Fibroblast of skin of left biceps (primary cell): Measurements from ENCODE around the gene SPO11.

Experiments used
- DNase-seq, 2 experiments: peaks; one replicate each; pipeline ENCODE4 v3.0.0-alpha.2; 2013; ENCODE audit warnings: low read depth in 2 of 2

The SPO11 gene, protein sequence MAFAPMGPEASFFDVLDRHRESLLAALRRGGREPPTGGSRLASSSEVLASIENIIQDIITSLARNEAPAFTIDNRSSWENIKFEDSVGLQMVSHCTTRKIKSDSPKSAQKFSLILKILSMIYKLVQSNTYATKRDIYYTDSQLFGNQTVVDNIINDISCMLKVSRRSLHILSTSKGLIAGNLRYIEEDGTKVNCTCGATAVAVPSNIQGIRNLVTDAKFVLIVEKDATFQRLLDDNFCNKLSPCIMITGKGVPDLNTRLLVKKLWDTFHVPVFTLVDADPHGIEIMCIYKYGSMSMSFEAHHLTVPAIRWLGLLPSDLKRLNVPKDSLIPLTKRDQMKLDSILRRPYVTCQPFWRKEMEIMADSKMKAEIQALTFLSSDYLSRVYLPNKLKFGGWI

DNA sequence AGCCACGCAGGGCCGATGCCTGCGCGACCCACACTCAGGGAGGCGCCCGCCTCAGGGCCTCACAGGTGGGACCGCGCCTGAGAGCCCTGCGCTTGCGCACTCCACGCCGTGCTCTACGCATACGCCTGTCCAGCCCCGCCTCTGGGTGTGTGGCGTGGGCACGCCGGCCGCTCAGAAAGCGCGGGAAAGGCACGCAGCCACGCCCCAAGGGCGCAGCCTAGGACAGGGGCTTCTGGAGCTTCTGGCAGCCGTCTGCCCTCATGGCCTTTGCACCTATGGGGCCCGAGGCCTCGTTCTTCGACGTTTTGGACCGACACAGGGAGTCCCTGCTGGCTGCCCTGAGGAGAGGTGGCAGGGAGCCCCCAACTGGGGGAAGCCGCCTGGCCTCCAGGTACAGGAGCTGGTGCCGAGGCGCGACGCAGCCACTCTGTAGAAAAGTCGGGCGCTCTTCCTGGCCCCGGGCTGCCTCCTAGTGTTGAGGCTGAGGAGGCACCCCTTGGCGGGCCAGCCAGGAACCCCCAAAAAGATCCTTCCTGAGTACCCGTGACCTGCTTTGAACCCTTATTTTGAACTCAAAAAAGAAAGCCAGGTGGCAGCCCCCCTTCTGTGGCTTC, at the start of gene SPO11:
TSS of gene SPO11 (plus strand) at position 196 of the 614 bp plus-strand sequence. CDS start at position 261, 65 bp downstream.
- no peak for DNase-seq

DNA sequence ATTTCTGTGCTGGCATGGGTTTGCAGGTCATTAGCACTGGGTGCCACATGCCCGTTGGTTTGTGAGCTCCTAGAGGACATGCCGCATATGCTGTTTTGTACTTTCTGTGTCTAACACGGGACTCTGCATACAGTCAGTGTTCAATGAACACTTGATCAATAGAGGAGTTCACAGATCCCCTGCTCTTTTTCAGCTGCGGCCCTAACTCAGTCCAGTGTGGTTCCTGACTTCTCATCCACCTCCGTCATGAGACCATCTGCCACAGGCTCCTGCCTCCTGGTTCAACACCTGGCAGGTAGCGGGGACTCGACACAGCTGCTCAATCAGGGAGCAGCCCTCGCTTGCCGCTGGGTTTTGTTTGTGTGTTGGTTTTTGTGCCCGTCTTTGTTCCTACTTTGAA, 49.4 kb upstream of the SPO11 start:
- DNase-seq: no peak

DNA sequence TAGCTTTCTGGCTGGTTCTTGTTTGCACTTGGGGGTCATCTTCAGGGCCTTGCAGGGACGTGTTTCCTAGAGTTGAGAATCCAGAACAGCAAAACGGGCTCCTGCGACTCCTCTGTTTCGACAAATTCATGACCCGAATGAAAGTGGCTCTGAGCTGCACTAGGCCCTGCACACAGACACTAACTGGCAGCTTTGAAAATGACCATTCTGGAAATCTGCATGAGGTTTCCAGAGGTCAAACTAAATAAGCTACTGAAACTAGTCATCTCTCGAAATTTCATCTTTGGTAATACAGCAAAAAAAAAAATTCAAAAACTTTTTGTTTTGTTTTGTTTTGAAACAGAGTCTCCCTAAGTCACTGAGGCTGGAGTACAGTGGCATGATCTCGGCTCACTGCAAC, 47.7 kb upstream of the SPO11 start:
- DNase-seq: no peak

DNA sequence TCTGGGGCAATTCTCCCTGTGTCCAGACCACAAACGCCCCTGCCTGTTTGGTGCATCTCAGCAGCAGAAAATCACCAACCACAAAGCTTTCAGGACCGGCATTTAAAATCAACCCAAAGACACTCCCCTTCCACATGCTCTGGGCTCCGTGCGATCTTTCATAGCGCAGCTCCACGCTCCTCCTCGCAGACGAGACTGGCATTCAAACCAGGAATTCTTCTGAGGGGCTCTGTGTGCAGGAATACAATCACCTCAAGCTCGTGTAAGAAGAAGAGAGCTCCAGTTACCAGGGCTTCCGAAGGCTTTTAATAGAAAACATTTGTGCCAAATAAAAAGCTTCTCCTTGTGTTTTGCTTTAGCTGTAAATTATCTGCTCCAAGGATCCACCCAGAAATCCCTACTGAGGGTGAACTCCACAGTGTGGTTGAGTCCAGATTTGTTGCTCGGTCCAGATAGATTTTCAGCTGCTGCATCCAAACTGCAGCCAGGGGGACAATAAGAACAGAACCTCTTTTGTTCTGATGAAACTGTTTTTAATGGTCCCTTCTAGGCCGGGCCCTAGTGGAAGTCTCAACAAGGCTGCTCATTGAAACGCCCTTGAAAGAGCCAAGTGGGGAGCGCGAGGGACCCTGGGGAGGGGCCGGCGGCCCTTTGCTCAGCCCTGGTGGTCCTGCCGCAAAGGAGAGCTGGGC, 46.8 kb upstream of the SPO11 start:
- DNase-seq: no peak

DNA sequence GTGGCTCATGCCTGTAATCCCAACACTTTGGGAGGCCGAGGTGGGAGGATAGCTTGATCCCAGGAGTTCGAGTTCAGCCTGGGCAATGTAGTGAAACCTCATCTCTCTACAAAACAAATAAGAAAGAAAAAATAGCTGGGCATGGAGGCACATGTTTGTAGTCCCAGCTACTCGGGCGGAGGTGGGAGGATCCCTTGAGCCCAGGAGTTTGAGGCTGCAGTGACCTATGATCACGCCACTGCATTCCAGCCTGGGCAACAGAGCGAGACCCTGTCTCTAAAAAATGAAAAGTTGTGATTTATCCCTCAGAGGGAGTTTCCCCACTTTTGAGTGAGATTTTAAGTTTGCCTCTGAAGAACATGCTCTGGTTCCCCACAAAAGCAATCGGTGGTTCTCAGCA, 45.7 kb upstream of the SPO11 start:
- DNase-seq: no peak

DNA sequence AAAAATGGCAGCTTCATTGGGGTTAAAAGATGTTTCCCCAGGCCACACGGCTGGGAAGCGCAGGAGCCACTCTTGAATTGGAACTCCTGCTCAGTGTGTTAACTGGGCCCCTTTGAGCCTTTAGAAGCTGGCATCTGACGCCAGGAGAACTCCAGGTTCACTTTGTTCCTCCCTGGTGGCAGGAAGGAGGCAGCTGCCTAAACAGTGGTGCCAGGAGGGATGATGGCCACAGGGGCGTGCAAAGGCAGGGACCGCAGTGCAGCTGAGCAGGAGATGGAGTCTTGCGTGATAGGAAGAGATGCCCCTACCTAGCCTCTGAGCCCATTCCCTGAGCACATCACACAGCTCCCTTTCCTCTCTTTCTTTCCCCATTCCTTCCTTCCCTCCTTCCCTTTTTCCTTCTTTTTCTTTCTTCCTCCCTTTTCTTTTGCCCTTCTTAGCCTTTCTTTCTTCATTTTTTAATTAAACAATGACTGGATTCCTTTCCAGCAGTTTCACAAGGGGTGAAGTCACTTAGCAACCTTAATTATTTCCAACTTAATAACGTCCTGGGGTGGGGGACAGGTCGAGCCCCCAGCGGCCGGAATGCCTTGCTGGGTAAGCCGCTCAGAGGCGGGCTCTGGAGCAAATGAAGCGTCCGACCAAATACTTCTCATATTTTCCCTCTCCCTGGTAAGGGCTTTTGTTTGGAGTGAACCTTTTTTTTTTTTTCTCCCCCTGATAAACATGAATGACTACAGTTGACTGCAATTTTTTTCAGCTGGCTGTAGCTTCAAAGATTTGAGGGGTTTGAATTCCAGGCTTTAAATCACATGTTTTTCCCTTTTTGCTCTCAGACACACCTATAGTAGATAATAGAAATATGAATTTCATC, 42.4 kb upstream of the SPO11 start:
- DNase-seq: no peak

DNA sequence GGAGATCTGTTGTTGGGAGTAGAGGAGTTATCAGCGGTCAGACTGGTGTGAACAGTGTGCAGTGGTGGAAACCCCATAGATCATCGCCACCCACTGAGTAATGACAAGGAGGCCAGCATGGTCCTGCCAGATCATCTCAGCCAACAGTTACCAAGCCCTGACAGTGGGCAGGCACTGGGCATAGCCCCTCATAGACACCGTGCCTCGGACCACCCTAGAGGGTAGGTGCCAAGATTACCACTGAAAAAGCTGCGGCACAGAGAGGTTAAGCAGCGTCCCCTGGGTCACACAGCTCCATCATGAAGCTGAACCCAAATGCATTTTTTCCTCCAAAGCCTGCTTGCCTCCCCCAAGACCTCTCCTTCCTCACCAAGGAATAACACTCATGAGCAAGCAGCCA, 41.7 kb upstream of the SPO11 start:
- DNase-seq: no peak

DNA sequence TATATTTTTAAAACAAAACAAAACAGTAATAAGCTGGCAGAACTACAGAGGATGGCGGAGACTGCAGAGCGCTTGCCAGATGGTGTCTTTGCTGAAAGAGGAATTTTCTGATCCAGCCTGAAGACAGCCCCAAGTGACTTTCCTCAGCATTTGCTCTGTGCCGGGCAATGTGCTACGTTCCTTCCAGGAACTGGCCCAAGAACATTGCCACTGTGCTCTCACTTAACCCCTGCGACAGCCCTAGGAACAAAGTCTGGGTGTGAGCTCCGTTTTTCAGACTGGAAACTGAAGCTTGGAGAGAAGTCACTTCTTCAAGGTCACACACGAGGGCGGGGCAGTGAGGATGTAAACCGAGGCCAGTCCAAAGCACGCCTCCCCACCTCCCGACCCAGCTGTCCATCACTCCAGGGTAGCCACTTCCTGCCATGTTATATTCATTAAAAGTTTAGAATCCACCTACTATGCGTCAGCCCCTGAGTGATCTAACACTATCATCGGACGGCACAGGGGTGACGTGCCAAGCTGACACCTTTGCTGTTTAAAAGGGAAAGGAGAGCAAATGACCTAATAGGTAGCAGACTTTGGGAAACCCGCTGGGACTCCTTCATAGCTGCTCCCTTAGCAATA, 40.8 kb upstream of the SPO11 start:
- DNase-seq: no peak

DNA sequence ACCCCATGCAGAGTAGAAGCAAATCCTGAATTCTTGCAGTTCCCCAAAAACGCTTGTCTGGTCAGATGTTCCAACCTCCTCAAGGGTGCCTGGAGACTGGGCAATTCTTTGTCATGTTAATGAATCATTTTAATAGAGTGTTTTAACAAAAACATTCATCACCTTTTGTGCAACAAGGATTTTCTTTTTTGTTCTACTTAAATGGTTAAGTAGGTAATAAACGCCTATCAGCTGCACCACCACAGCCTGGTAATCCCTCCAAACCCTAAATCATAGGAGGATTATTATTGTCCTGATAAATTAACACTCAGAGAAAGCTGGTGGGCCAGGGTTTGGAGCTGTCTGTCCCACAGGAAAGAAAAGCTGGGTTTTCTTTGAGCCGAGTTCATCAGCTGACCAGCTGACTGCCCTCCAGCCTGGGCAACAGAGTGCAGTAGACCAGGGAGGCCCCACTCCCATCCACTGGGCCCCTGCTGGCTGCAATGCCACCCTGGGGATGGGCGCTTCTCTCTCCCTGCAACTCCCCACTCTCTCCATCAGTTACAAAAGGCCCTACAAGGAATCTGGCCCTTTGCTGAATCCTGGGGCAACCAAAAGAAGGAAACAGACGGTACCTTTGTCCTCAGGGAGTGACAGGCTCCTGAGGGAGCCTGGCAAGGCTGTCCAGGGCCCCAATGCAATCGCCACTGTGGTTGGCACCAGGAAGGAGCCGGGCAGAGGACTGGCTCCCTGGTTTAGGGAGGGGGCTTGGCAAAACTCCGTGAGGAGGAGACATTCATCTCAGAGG, 40.0 kb upstream of the SPO11 start:
- DNase-seq: no peak

DNA sequence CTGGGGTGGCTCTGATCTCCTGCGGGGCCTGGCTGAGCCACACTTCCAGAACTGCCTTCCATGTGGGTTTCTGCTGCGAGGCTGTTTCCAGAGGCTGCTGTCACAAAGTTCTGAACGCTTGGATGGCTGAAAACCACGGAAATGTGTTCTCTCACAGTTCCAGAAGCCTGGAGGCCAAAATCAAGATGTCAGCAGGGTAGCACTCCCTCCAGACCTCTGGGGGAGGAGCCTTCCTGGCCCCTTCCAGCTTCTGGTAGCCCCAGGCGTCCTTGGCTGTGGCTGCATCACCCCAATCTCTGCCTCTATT, 39.5 kb upstream of the SPO11 start:
- DNase-seq: no peak

DNA sequence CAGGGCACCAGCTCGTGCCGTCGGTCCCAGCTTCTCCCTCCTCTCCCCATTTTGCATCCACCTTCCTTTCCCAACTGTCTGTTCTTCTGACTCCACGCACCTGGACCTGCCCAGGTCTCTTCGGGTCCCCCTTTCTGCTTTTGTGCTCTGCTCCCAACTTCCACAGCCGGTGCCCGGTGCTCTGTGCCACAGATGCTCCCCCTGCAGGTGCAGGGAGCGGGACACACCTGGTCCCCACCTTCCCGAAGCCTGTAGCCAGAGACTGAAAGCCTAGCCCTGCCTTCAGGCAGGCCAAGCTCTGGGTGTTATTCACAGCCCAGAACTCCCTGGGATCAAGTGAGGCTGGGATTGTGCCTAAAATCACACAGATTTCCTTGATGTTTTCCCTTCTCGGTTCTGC, 38.6 kb upstream of the SPO11 start:
- no peak for DNase-seq

DNA sequence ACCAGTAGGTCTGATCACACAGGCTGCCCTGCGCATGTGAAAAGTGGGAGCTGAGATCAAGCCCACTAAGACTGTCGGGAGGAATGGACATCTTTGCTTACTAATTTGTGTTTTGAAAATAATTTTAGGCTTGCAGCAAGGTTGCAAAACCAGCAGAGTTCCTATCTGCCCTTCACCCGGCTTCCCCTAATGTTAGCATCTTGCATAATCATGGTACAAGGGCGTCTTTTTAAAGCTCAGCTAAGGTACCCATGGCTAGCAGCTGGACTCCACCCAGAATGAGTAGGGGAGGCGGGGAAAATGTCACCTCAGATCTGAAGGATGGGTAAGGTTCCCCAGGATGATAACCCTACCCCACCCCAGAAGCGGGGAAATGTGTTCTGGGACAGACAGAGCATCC, 37.9 kb upstream of the SPO11 start:
- DNase-seq: no peak

DNA sequence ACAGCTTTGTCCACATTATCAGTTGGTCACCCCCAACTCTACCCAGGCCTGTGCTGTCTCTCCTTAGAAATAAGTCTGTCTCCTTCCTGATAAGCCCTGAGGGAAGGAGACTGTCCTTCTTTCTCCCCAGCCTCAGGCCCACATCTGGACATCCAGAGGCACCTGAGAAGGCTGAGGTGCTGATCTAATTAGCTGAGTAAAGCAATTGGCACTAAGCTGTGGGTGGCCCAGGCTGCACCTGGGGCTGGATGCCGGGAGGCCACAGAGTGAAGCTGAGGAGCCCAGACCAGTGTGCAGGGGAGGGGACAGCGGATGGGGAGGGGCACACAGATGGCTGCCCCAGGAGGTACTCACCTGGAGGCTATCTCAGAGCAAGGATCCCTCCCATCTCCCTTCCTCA, 37.0 kb upstream of the SPO11 start:
- no peak for DNase-seq

DNA sequence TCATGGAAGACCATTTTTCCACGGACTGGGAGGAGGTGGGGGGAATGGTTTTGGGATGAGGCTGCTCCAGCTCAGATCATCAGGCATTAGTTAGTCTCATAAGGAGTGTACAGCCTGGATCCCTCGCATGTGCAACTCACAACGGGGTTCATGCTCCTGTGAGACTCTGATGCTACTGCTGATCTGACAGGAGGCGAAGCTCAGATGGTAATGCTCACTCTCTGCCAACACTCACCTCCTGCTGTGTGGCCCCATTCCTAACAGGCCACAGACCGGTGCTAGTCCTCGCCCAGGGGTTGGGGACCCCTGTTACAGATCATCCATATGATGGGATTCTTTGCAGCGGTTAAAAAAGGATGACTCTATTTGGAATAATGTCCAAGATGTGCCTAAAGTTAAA, 35.6 kb upstream of the SPO11 start:
- DNase-seq: no peak

DNA sequence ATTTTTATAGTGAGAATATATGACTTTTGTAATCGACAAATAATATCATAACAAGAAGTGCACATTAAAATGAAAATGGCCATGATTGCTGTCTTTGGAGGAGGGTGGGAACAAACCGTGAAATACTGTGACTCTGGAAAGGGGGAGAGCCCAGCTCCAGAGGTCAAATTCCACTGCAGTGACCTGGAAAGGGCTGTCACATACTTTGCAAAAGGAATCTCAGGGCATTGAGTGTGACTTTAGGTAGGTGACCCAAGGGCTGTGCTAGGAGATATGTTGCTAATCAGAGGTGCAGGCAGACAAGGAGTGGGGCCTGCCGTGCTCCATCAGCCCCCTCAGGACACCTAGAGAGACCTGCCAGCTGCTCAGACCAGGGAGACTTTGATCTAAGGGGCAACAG, 35.1 kb upstream of the SPO11 start:
- DNase-seq: no peak

DNA sequence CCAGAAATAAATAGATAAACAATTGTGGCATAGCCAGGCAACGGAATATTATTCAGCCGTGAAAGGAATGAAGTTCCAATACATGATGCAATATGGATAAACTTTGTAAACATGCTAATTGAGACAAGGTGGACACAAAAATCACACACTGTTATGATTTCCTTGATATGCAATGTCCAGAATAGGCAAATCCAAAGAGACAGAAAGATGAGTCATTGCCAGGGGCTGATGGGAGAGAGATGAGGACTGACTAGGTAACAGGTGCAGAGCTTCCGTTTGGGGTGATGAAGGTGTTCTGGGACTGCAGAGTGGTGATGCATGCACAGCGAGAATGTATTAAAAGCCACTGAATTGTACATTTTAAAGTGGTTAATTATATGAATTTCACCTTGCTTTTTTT, 31.1 kb upstream of the SPO11 start:
- DNase-seq: no peak

DNA sequence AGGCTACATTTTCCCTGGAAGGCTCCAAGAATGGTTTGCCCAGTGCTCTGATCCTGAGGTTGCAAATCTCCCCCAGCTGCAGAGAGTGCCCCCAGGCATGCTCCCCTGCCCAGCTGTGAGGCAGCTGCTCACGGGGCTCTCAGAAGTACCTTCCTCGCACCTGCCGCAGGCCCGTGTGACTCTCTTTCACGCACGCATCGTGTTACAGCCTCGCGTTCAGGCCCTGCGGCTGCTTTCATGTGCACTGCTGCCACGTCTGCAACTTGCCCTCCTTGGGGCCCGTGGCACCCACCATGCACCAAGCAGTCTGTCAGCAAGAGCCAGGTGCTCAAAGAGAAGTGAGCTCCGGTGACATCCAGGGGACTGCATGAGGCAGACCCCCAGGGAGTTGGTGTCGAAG, 28.6 kb upstream of the SPO11 start:
- no peak for DNase-seq

DNA sequence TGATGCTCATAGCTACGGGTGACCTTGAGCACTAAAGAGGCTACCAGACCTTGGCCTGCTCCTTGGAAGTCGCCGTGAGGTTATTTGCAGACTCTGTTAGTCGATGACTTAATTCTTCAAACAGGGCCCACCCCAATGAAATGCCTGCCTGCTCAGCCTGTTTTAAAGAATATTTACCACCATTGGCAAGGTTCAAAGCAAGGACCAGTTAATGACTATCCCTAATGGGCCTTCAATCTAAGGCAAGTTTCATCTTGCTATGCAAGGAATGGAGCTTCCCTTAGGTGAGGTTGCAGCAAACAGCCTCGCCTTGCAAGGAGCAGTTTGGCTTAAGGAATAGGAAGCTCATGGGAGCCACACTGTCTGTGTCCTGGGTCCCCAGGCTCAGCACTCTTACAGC, 22.9 kb upstream of the SPO11 start:
- no peak for DNase-seq

DNA sequence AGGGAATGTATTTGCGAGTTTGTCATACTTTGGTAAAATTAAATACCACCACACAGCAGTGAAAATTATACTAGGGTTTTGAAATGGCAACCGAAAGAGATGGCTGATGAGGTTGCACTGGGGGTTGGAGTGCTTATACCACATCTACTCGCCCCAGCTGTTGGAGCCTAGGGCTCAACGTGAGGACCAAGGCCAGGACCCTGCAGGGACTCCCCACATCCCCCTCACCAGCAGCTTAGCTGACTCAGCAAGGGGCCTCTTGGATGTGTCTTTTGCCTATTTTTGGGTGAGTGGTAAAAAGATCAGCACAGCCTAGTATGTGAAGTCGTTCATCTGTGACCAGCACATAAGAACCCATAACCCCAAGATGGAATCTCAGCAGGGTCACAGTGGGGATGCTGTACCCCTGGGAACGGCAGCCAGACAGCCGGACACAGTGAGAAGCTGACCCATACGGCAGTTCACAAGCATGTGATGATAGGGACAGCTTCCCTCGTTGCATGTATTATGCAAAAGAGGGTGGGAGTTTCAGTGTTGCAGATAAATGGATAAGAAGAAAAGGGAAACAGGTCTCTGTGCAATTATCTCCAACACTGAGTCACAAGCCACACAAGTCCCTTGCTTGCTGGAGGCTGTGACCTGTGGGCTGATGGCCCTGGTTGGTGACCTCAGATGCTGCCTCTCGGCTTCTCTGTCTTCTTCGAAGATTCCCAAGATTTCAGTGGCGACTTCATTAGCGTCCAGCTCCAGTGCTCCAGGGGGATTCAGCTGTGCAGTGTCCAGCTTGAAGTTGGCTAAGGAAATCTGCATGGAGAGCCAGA, 20.9 kb upstream of the SPO11 start:
- DNase-seq: no peak

DNA sequence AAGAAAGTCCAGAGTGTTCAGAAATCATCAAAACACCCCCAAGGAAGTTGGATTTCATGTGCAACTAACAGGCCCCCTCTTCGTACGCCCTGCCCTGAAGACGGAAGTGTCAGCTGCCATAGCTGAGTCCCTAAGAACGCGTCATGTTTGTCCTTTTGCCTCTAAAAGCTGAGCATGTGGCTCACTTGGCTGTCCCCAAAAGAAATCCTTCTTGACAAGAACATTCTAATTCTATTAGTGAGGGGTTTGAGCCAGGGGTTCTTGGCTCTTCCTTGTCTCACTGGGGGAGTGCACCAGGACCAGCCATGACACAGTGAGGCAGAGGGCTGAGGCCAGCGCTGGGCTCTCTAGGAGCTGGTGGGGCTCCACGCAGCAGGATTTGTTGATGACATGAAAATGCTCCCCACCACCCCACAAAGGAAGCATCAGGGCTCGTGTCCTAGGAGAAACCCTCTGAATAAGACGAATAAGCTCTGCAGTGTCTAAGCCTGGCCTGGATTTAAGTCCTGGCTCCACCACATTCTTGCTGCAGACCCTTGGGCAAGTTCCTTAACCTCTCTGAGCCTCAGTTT, 20.0 kb upstream of the SPO11 start:
- no peak for DNase-seq
